Stimulated activated CD8-positive, alpha-beta memory T cell treated with anti-CD3 and anti-CD28 coated beads, Interleukin-4, amount 100 ng/mL, for 48 hours (primary cell): ENCODE results near the gene SLC33A1.
"Not testable (repeated sequence)": the region's sequence is repeated elsewhere in the genome, so short reads cannot be mapped to it uniquely, and the experiment has no call there.

ENCODE experiments used
- DNase-seq: peaks from one replicate; pipeline ENCODE4 v3.0.0-alpha.2; 2020

Gene SLC33A1

GRCh38 chr3:155854141-155854940 is at the start of gene SLC33A1:
Gene SLC33A1 (minus strand): TSS chr3:155854427. CDS start chr3:155853997, 430 bp downstream.
- peak; percentile 98 for DNase-seq

DNA sequence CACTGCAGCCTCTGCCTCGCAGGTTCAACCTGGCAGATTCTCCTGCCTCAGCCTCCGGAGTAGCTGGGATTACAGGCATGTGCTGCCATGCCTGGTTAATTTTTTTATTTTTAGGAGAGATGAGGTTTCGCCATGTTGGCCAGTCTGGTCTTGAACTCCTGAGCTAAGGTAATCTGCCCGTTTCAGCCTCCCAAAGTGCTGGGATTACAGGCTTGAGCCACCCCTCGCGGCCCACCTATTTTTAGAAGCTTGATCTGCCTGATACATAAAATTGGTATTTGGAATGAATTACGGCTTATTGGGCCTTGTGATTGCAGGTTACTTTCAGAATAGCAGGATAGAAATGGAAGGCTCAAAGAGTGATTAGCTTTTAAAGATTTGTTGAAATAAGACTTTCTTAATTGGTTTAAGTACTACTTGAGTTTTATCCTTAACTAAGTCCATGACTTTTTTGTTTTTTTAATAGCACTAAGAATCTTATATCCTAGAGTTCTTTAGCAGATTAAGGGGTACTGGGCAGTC is 41.2 kb upstream of the SLC33A1 start:
- DNase-seq = no peak

DNA sequence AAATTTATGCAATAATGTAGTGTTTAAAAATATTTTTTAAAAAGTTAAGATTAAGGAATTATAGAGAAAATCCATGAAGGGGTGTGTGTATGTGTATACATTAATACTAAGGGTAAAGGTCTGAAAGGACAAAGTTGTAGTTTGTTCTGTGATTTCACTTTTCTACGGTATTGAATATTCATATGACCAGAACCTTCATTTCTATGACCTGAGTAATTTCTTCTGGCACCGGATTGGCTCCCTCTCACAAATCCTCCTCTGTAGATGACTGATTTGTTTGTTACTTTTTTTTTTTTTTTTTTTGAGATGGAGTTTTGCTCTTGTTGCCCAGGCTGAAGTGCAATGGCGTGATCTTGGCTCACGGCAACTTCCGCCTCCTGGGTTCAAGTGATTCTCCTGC is 37.1 kb upstream of the SLC33A1 start:
- no peak for DNase-seq

- no peak for DNase-seq
Observed at GRCh38 chr3:155890671-155891190, 36.5 kb upstream of the SLC33A1 start.

GRCh38 chr3:155889952-155890351 is 35.7 kb upstream of the SLC33A1 start:
- no peak for DNase-seq

GRCh38 chr3:155889212-155889611 is 35.0 kb upstream of the SLC33A1 start:
- DNase-seq = no peak

- DNase-seq = no peak
Observed at GRCh38 chr3:155886915-155887314, 32.7 kb upstream of the SLC33A1 start.

GRCh38 chr3:155886348-155886747 is 32.1 kb upstream of the SLC33A1 start:
- not testable (repeated sequence) for DNase-seq

- DNase-seq = no peak
Observed at GRCh38 chr3:155885292-155885691, 31.1 kb upstream of the SLC33A1 start.

- DNase-seq = no peak
Observed at GRCh38 chr3:155884292-155884691, 30.1 kb upstream of the SLC33A1 start.

GRCh38 chr3:155880286-155880685 is 26.1 kb upstream of the SLC33A1 start:
- no peak for DNase-seq

DNA sequence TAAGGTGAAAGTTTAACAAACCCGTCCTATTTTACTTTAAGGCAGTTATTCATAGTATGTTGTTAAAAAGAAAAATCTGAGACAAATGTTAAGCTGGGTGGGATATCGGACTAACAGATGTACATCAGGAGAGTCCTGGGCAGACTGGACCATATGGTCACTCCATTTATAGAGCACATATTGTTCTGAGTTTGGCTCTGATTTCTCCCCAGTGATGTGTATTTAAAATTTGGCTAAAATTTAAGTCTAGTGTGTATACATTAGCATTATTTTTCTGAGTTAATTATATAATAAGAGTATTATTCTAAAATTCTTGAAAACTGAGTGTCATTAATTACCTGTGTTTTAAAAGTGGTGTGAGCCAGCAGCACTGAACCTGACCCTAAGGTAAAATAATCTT is 22.3 kb upstream of the SLC33A1 start:
- DNase-seq = no peak

GRCh38 chr3:155876037-155876436 is 21.8 kb upstream of the SLC33A1 start:
- no peak for DNase-seq

- DNase-seq = no peak
Observed at GRCh38 chr3:155872904-155873646, 18.8 kb upstream of the SLC33A1 start.

- DNase-seq = no peak
Observed at GRCh38 chr3:155871746-155872158, 17.5 kb upstream of the SLC33A1 start.

DNA sequence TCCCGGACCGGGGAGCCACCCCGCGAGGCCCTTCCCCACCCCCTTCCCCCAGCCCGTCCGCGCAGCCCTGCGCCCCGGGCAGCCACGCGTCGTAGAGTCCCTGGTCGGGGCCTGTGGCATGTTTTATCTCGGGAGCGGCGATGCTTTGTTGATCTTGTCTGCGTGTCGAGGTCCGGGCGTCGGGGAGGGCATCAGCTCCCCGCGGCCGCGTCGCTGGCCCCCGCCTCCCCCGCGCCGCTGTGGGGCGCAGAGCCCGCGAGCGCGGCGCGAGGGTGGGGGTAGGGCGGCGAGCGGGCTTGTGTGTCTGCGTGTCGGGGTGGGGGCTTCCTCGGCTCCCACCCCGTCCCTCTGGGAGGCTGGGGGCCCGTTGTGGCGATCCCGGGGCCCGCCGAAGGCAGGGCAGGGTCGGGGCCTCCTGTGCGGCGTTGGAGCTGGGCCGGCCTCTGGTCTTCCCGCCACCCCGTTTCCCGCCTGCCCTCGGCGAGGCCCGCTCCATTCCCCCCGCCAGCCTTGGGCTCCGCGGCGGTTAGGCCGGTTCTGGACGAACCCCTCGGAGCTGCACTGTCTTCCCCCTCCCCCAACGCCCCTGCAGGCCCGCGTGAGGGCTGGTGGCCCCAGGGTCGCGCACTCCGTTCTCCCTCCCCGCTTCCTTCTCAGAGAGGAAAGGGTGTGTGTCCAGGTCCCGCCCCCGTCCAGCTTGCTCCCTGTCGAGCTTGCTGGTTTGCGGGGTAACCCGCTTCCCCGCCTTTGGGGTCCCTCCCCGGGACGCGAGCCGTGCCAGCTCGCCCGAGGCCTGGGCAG is 16.9 kb upstream of the SLC33A1 start:
- peak; percentile 72 for DNase-seq

DNA sequence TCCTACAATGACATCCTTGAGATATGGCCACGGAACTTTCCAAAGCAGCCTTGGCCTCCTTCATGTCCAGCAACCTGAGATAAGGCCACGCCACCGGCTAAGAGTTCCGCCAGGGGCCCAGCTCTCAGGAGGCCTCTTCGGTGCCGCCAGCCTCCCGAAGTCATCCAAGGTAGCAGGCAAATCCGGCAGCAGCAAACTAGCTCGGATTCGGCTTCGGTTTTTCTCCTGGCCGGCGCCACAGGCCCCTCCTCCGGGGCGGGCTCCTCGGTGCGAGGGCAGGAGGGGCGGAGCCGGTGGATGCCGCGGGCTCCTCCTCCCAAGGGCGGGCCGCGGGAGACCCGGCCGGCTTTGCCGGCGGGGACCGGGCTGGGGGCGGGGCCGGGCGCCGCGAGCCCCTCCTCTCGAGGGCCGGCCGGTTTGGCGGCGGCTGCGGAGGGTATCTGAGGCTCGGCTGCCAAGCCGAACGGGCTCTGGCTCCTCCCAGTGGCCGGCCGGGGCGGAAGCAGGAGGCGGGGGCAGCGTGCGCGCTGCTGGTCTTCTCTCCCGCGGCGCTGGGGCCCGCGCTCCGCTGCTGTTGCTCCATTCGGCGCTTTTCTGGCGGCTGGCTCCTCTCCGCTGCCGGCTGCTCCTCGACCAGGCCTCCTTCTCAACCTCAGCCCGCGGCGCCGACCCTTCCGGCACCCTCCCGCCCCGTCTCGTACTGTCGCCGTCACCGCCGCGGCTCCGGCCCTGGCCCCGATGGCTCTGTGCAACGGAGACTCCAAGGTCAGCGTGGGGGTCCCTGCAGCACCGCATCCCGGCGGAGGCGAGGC is 16.1 kb upstream of the SLC33A1 start, which contains the start of gene GMPS:
TSS of gene GMPS (plus strand) at position 518 of the 812 bp plus-strand sequence. CDS start at position 739, 221 bp downstream.
- DNase-seq = peak; percentile 95

DNA sequence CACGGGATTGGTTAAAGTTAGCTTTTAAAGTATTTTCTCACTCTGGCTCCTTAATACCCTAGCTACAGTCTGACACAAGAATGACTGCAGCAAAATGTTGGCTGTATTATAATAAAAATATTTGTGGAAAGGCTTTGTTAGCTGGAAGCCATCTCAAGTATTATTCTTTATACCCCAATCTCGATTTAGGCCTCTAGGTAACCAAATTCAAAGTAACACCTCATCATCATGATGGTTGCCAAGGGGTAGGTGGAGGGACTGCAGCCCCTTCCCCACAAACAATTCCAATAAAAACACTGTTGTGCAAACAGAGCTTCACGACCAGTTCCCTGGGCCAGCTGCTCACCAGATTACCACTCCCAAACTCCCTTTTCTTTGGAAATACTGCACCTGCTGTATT is 15.5 kb upstream of the SLC33A1 start:
- no peak for DNase-seq

DNA sequence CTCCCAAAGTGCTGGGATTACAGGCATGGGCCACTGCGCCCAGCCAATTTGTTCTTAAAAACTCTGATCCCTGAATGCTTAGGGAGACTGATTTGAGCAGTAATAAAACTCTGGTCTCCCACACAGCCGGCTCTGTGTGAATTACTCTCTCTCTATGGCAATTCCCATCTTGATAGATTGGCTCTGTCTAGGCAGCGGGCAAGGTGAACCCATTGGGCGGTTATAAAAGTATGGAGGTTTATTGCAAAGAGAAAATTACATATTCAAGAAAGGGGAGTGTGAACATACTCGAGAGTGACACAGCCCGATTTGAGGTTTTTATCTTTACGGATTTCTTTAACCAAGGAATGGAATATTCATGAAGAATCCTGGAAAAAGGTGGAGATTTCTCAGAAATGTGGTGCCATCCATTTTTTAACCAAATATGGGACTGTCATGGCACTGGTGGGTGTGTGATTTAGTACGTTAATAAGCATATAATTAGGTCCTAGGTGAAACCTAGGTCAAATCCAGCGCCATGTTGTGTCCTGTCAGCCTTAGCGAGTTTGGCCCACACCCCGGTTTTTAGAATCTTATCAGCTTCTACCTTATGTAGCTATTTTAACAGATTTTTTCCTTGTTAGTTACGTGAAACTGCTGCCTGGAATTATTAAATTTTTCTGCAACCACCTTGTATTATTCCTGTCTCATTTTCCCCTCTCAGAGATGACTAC is 9.0 kb upstream of the SLC33A1 start:
- no peak for DNase-seq

DNA sequence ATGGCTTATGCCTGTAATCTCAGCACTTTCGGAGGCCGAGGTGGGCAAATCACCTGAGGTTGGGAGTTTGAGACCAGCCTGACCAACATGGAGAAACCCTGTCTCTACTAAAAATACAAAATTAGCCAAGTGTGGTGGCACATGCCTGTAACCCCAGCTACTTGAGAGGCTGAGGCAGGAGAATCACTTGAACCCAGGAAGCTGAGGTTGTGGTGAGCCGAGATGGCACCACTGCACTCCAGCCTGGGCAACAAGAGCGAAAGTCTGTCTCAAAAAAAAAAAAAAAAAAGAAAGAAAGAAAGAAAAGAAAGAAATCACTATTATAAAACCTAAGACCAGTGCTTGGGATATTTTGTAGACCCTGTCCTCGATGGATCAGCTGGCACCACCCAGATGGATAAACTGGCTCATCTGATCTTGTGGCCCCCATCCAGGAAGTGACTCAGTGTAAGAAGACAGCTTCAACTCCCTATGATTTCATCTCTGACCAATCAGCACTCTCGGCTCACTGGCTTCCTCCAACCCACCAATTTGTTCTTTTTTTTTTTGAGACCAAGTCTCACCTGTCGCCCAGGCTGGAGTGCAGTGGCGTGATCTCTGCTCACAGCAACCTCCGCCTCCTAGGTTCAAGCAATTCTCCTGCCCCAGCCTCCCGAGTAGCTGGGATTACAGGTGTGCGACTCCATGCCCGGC is 8.2 kb upstream of the SLC33A1 start:
- peak; percentile 67 for DNase-seq
